Left colon (tissue), 2 donors: Measurements from ENCODE around the gene MSMP. TPM values are rescaled to one million over a fixed set of nuclear protein-coding genes. Genes with fewer than 3 reads are reported as not detected.

ENCODE experiments used
- ATAC-seq: fragments of 200-7000 bp; cut with Tn5 transposase; one replicate; pipeline ENCODE4 v1.9.1; 2020; ENCODE audit warnings: mild to moderate bottlenecking, moderate library complexity
- DNase-seq, 2 donors: peaks; one replicate each; pipeline ENCODE4 v3.0.0-alpha.2; 2020
- intact Hi-C, 2 donors: fragments of 100-400 bp; cut with DNase I in 1 of 2; cut with micrococcal nuclease in 1 of 2; formaldehyde crosslinking; loops; one replicate each; pipeline versions ENCODE4 v1.11.2 to v1.14.0; 2022; cut with DNase I, micrococcal nuclease
- total RNA-seq, 2 donors: library from RNA; stranded (reverse); fragmentation: NEBNext Ultra II Directional; extraction: Animal tissue kit (Norgen Biotek cat#: 25700); gene quantifications; one replicate each; pipeline ENCODE4 v1.2.1, GENCODE V29; 2021
- donor health status: DM: no; HTN: no; CAD: no.
- donor health status: DM: yes; HTN: yes; CAD: no.

MSMP gene
- total RNA-seq, 2 donors from 2014 or later = not detected

GRCh38 chr9:35731415-35732184 is 22.5 kb downstream of the MSMP start:
- DNase-seq (no peak), ATAC-seq (no peak)
- intact Hi-C loops = loop anchor here in 1 of 2 donors (10.0 kb wide), 1 partner anchor 77 kb away; the partner anchor contains the start of genes CCDC107, RMRP and SIT1

- intact Hi-C loops = loop anchor here in 1 of 2 donors (10.0 kb wide), 1 partner anchor 76 kb away; the partner anchor contains the start of genes CCDC107, RMRP and SIT1
- ATAC-seq (no peak), DNase-seq (no peak)
Observed at GRCh38 chr9:35730486-35730854, 23.6 kb downstream of the MSMP start.

GRCh38 chr9:35729700-35730485 is 24.2 kb downstream of the MSMP start:
- ATAC-seq (no peak), DNase-seq (peak; percentile 53 to 64)
- intact Hi-C loops = loop anchor here in 1 of 2 donors (10.0 kb wide), 1 partner anchor 75 kb away; the partner anchor contains the start of genes CCDC107, RMRP and SIT1

- intact Hi-C loops = no loop called here
- ATAC-seq = no peak
Observed at GRCh38 chr9:35729101-35729500, 25.0 kb downstream of the MSMP start.

GRCh38 chr9:35728041-35728971 is 25.8 kb downstream of the MSMP start:
- DNase-seq = peak; percentile 67 to 80
- ATAC-seq = no peak
- intact Hi-C loops = no loop called here

More at GRCh38 chr9:35729101-35729500, 25.0 kb downstream of the MSMP start:
- no peak for DNase-seq

GRCh38 chr9:35727676-35728040 is 26.4 kb downstream of the MSMP start:
- DNase-seq (no peak), ATAC-seq (no peak)
- intact Hi-C loops = no loop called here

- intact Hi-C loops = no loop called here
- DNase-seq = peak; percentile 46 to 63
- peak; percentile 9 for ATAC-seq
Observed at GRCh38 chr9:35726931-35727330, 27.1 kb downstream of the MSMP start.

- no peak for ATAC-seq
- no peak for DNase-seq
- intact Hi-C loops = no loop called here
Observed at GRCh38 chr9:35725362-35725761, 28.7 kb downstream of the MSMP start.

- no peak for ATAC-seq
- intact Hi-C loops = no loop called here
- DNase-seq = no peak
Observed at GRCh38 chr9:35723908-35724307, 30.2 kb downstream of the MSMP start.

GRCh38 chr9:35723426-35723825 is 30.6 kb downstream of the MSMP start:
- no peak for DNase-seq
- no peak for ATAC-seq
- intact Hi-C loops = no loop called here

GRCh38 chr9:35719546-35719945 is 34.5 kb downstream of the MSMP start:
- DNase-seq = no peak
- intact Hi-C loops = no loop called here
- ATAC-seq = no peak

- intact Hi-C loops = no loop called here
- DNase-seq (no peak), ATAC-seq (no peak)
Observed at GRCh38 chr9:35718721-35719511, 35.2 kb downstream of the MSMP start.

GRCh38 chr9:35717132-35717870 is 36.8 kb downstream of the MSMP start:
- DNase-seq (no peak), ATAC-seq (no peak)
- intact Hi-C loops = no loop called here

- peak; percentile 34 for ATAC-seq
Observed at GRCh38 chr9:35716230-35716629, 37.8 kb downstream of the MSMP start.

GRCh38 chr9:35714579-35715252 is 39.4 kb downstream of the MSMP start:
- ATAC-seq (no peak), DNase-seq (no peak)
- intact Hi-C loops = no loop called here

More at GRCh38 chr9:35716230-35716629, 37.8 kb downstream of the MSMP start:
- intact Hi-C loops = no loop called here
- no peak for DNase-seq

- DNase-seq (no peak), ATAC-seq (no peak)
- intact Hi-C loops = no loop called here
Observed at GRCh38 chr9:35714123-35714522, 40.0 kb downstream of the MSMP start.

GRCh38 chr9:35713578-35713977 is 40.5 kb downstream of the MSMP start:
- ATAC-seq (no peak), DNase-seq (no peak)
- intact Hi-C loops = no loop called here
